NCI-H1092 (cell line): ENCODE results near the gene CRABP2.

Experiments used
- DNase-seq: peaks from one replicate; lab custom pipeline; 2025; lab: John Stamatoyannopoulos, UW

CRABP2 gene

DNA sequence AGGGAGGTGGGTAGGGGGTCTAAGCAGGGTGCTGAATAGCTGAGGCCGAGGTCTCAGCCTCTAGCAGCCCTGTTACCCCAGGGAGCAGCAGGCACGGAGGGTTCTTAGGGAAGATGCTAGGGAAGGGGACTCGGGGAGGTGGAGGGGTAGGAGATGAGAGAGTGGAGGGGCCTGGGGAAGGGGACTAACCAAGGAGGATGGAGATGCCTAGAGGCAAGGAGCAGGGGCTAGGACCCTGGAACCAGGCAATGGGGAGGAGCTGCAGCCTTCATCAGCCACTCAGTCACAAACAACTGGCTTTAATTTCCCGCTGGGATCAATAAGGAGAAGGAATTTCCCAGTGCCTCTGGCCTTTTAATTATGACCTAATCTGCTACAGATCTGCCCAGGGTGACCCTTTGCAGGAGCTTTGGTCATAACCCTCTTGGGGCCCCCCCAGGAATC, 2.9 kb upstream of the CRABP2 start:
- DNase-seq: no peak

DNA sequence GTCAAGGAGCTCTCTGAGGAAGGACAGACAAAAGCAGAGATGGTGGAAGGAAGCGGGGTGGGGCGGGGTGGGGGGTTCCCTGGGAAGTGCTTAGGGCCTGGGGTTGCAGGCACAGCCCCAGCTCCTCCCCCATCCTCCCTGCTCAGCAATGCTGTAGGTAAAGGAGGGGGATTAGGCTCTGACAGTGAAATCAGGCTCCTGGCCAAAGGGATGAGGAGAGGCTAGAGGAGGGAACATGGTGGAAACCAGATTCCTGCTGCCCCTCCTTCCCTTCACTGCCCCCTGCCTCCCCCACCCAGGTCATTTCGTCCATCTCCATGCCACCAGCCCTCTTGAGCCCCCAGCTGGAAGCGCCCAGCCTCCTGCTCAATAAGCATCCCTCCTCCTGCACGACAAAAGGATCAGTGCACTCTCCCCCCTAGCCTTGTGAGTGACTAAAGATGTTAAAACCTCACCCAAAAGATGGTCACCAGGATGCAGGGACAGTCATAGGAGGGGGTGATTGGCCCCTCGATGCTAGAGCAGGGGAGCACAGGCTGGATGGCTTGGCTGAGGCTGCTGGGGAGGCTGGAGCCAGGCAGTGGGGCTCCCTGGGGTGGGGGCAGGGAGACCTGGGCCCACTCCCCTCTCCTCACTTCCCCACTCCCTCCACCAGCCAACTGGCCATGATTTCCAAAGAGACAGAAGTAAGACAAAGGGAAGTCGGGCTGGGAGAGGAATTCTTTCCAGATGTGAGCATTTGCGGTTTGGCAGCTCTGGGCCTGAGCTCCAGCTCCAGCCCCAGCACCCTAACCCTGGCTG, 2.2 kb upstream of the CRABP2 start:
- no peak for DNase-seq

DNA sequence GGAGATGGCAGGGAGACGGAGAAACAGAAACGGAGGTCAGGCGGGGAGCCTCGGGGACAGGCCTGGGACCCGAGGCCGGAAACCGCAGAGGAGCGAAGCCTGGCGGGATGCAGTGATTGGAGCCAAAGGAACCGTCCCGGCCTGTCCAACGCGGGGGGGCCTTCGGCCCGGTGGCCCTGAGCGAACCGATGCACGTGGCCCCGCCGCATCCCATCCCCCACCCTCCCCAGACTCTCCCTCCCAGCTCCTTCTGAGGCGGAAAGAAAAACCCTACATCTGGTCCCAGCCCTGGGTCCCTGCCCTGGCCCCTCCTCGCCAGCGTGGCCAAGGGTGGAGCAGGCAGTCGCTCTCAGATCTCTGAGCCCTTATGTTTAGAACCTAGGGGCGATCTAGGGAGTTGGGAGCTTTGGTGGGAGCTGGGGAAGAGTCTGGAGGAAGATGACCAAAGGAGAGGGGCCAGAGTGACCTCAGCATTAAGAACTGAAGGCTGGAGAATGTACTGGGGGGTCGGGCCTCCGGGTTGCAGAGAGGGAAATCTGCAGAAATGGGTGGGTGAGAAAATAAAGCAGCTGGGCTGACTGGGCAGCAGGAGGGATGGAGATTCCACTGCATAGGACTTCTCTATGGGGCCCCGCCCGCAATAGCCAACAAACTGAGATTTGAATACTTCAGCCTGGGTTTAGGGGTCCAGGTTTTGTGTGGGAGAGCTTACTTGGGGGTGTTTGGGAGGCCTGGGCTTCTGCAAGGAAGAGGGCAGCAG, 1.5 kb upstream of the CRABP2 start:
- DNase-seq: no peak

DNA sequence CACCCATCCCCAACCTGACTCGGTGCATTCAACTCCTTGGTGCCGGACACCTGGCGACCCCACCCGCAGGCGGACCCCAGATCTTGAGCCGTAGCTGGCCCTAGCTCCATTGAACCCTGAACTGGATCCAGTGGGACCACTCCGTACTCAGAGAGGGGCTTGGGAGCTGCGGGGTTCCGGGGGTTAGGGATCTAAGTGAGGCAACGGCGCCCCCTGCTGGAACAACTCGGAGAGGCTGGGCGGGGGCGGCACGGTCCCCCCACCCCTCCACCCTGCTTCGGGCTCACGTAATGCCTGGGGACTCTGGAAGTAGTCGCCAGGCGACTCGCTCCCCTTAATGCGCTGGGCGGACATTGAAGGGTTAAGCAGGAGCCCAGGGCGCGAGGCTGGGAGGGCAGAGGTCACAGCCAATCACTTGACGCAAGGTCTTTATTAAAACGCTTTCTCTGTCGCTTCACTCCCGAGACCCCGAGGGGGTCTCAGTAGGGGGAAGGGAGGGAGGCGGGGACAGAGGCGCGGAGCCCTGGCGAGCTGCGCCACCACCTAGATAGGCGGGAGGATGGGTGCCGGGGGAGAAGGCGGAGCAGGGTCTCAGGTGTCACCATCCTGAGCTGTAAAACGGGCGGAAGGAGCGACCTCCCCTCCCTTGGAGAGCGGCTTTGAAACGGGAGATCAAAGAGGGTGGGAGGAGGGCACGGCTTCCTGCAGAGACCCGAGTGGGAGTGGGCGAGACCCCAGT, 704 bp upstream of the CRABP2 start:
- DNase-seq: peak; percentile 43

DNA sequence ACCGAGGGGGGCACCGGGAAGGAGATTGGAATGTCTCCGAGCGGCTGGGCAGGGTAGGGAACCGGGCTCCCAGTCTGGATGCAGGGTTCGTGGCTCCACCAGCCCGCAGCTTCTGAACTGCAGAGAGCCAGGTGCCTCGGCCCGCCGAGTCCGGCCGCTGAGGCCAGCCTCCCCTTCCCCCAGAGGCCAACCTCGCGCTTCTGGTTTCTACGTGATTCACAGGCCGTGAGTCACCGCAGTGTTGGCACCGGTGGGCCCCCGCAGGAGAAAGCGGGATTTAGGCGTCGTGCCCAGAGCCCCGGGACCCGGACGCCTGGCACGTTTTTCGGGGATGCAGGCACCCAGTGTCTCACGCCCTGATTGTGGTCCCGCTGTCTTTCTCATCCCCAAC, 458 bp downstream of the CRABP2 start:
- DNase-seq: no peak

DNA sequence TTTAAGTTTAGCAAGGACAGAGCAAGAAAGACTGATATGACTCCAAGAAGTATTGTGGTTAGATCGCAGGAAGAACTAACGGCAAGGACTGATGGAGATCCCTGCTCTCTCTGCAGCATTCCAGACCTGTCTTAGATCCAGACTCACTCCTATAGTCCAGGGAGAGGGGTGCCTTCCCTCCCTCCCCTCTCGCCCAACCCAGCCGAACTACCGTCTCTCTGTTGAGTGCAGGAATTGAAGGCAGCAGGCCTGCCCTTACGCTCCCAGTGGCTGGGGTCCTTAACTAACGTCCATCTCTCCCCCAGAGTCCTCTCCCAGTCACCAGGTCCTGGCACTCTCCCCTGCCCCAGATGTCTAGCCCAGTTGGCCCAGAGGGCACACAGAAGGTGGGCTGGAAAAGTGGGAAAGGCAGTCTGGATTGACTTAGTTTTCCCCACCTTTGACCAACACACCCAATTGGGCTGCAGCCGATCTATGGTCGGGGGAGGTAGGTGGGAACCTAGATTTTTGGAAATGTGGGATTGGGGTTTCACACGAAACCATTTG, 1.1 kb downstream of the CRABP2 start:
- no peak for DNase-seq

DNA sequence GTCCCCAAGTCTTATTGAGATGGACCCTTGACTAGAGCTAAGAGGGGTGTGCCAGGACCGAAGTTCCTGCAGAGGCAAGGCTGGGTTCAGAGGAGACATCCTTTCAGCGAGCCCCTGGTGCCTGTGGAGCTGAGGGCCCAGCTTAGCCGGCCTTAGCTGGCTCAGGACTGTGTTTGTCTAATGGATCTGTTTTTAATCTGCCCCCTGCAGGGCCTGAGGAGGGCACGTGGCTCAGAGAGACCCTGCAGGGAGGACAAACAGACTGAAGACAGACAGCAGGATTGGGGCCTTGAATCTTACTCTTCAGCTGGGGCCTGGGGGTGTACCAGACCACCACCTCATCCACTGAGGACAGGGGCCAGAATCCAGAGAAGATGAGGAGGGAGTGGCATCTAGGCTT, 1.6 kb downstream of the CRABP2 start:
- no peak for DNase-seq

DNA sequence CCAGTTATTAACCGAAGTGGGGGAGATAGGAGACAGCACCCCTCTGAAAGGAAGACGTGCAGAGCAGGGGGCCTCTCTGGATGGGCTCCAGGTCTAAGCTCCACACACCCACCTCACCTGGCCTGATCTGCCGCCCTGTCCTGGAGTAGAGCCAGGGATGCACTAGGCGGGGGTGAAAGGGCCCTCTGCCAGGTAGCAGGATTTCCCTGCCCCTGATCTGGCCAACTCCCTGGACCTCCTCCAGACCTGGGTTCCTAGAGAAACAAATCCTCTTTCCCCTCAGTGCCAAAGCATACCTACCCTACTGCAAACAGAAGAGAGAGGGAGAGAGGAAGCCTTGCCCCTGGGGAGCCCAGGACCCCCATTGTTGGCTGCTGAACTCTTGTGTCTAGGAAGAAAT, 2.0 kb downstream of the CRABP2 start:
- no peak for DNase-seq

DNA sequence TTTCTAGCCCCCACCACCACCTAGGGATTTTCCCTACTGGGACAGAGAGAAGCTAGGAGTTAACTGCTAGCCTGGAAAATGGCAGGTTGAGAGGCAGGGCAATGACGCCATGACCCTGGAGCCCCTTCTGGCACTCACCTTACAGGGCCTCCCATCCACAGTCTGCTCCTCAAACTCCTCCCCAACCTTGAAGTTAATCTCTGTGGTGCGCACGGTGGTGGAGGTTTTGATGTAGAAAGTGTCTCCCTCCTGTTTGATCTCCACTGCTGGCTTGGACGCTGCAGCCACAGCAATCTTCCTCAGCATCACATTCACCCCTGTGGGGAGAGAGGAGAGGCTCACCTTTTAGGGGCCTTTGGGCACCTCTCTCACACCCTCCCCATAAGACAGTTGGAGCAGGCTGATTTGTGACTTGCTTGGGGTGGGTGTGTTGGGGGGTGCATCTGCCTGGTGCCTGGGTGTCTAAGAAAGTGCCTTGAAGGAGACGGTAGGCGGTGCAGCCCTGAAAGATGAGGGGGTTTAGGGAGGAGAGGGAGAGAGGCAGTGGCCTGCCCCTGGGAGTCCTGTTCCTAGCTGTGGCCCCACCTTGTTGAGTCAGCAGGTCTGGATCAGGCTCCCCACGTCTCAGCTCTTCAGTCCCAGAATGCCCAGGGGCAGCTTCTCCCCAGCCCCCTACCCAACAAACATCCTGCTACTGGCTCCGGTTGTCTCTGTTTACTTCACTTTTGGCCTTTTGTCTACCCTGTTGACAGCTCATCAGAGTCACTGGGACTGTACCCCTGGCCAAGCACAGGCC, 4.4 kb downstream of the CRABP2 start:
- DNase-seq: no peak

DNA sequence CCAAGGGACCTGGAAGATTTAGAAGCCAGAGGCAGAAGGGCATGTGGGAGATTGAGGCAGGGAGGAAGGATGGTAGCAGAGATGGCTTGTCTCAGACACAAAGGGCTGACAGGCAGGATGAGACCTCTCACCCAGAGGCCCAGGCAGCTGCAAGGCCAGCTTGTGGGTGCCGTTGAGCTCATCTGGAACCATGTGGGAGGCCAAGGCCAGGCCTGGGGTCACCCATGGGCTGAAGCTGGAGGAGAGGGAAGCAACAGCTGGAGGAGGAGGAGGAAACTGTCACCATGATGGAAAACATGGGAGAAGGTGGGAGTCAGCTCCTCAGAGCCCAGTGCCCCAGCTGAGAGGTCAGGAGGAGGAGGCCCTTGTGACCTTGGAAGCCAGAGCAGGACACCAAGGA, 6.4 kb downstream of the CRABP2 start:
- no peak for DNase-seq

DNA sequence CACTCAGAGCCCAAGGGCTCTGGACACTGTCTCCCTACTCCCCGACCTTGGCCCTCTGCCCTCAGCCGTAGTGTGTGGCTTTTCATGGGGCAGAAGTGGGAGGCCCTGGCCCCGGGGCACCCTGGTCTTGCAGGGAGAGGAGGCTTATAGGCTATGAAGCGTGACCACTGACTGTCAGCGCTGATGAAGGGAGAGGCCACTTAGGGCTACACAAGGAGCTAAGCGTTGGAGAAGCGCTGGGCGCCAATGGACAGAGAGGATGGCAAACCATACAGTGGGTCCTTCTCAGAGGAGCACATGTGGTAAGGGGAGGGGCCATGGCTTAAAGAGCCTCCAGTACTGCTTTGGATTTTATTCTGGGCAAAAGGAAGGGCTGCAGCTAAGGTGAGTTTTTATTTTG, 7.9 kb downstream of the CRABP2 start:
- DNase-seq: peak; percentile 57

DNA sequence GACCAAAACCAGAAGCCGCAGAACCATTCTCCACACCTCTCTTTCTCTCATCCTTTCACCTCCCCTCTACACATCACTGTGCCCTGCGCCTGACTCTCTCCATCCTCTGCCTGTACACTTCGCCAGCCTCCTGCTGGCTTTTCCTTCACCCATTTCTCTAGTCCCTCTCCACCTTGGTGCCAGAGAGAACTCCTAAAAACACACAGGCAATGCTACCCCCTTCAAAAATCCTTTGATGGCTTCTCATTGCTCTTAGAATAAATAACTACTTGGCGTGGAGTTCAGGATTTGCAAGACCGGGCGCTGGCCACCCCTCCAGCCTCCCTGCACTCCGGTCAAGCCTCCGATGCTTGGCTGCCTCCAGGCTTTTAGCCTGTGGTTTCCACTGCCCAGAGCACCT, 8.6 kb downstream of the CRABP2 start:
- no peak for DNase-seq

DNA sequence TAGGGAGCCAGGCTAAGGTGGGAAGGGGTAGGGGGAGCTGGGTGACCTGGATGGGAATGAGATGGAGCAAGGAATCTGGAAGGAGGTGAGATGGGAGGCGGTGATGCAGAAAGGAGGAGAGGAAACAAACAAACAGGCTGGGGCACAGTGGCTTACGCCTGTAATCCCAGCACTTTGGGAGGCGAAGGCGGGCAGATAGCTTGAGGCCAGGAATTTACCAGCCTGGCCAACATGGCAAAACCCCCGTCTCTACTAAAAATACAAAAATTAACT, 10.8 kb downstream of the CRABP2 start:
- no peak for DNase-seq

DNA sequence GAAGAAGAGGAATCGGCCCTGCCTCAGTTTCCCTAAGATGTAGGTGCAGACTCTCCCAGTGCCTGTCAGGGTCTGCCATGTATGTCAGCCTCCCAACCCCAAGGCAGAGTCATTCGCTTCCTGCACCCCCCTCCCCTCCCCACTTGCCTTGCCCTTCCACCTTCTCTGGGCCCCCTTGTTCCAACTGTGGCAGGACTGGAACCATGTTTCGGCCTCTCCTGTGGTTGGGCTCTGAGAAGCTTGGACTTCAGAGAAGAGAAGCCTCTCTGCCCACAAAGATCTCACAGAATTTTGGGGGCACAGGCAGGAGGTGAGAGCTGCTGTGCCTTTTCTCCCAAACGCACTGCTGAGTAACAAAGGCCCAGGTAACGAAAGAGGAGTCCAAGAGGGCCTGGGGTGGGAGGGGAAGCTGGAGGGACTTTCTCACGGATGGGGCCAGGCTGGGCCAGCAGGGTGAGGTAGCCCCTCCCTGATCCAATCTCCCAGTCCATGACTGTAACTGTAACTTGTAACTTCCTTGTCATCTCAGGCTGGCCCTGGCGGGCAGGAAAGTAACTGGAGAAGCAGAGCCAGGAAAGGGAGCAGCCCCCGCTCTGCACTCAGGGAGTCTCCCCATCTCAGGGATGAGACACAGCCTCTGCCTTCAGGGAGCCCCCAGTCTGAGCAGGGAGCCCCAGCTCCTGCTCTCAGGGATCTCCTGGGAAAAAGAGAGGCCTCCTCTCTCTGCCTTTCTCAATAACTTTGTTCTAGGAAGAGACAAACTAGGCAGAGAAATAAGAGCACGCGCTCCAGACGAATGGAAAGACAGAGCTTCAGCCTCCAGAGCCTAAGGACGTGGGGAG, 11.3 kb downstream of the CRABP2 start:
- no peak for DNase-seq

DNA sequence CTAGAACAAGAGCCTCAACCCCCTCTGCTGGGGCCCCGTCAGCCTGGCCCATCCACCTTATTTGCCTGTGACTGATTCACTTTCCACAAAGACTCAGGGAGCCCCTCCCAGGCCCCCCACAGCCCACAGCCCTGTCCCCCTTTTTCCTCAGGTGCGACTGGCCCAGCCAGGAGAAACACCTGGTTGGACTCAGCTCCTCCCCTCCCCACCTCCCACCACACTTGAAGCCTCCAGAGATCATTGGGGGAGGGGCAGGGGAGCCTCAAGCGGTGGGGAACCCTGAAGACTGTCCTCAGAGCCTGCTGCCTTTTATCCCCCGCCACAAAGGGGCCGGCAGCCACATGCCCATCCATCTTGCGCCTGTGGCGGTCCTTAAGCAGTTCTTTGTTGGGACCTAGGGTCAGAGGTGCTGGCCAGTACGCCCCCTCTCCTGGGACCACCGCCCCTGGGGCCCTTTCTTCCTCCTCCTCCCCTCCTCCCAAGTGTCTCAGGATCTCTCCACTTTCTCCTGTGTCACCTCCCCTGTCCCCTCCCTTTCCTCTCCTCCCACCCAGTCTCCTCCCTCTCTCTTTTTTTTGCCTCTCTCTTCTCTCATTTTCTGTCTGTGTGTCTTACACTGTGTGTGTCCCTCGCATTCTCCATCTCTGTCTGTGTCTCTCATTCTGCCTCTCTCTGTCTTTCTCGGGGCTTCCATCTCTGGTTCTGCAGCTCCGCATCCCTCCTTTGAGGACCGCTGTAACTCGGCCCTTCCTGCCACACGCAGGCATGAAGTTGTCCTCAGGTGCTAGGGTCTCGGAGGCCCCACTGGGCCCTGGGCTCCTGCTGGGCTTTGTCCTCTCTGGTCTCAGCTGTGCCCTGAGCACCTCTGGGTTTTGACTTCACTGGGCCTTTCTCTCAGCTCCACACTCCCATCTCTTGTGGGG, 12.2 kb downstream of the CRABP2 start:
- DNase-seq: no peak

DNA sequence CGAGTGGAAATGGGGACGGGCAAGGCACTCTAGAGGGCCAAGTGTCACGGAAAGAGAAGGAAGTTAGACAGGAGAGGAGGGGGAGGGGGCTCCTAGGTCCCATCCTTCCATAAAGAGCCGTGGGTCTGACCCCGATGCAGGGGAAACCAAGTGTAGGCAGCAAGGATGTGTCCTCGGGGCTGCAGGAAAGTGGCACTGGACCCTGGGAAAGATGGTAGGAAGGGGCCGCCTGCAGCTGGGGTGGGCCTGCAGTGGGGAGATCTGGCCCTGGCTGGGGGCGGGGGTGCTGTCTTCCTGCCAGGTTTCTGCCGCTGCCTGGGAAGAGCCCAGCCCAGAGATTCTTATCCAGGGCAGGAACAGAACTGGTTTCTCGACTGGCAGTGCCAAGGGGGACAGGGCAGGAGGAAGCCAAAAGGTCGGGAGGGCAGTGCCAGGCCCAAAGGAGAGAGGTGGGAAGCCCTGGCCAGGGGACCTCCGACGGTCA, 12.9 kb downstream of the CRABP2 start:
- no peak for DNase-seq

DNA sequence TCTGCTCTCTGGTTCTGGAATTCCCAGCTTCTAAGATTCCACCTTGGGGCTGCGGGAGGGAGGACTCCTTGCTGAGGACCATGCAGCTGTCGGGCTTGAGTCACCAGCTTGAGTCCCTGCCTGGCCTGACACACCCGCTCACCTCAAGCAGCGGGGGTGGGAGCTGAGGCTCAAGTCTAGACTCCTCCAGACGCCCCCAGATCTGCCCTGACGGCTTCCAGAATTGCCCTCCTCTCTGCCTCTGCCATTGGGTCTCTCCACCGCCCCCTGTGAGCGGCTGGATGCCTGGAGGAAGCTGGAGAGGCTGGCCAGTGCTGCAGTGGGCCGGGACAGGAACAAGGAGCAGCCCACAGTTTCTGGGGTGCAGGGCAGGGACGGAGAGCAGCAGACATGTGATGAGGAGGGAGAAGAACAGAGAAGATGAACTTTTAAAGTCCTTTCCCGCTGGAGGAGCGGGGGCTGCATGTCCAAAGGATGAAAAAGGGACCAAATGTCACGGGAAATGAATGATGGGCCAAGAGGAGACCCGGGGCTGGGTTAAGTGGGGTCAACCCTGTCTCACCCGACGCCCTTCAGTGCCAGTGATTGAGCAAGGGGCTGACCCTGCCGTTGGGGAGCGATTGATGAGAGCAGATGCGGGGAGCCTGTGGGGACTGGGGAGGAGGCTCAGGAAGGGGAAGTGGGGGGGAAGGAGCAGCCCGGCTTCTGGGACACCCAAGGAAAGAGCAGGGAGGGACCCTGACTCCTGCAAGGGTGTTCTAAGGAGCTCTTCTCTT, 13.5 kb downstream of the CRABP2 start:
- DNase-seq: no peak

DNA sequence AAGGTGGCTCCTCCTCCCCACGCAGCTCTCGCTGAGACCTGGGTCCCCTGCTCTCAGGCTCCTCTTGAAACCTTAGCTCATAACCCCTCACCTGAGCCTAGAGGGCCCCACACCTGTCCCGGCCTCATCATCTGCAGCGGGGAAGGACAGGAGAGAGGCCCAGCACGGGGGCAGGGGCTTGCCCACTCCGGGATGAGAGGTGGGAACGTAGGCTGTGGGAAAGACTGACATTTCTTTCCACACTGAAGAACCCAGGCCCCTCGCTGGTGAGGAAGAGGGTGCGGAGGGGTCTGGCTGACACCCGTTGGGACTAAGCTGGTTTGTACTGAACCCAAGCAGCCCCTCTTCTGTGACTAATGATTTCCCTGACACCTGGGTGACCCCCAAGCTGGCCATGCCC, 14.2 kb downstream of the CRABP2 start:
- no peak for DNase-seq

DNA sequence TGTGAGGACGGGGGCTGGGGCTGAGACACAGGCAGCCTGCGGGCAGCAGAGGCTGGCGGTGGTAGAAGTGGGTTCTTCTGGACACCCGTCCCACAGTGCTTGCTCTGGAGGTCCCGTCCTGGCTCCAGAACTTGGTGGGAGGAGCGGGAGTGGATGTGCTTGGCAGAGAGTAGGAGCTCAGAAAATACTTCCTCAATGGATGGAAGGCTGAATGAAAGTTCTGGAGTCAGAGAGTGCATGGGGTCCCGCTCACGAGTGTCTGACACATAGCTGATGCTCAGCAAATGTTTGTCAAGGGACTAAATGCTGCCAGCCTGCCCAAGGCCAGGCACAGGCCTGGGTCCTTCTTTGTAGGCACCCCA, 14.7 kb downstream of the CRABP2 start:
- no peak for DNase-seq
